HK-2 (cell line): ENCODE results near the gene S1PR3.

Experiments used
- DNase-seq: peaks from one replicate; pipeline ENCODE4 v3.0.0-alpha.2; 2018; ENCODE audit not compliant: unreplicated experiment

S1PR3 gene

GRCh38 chr9:89038382-89039103 lies 47.3 kb downstream of the S1PR3 start:
- no peak for DNase-seq

GRCh38 chr9:89039104-89039465 lies 47.8 kb downstream of the S1PR3 start:
- no peak for DNase-seq

DNA sequence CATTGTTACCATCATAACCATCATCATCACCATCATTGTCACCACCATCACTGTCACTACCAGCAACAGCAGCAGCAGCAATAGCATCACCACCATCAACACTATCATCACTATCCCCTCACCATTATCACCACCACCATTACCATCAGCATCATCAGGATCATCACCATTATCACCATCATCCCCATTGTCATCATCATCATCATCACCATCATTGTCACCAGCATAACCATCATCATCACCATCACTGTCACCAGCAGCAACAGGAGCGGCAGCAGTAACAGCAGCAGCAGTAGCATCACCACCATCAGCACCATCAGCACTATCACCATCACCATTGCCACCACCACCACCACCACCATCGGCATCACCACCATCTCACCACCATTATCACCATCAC lies 48.4 kb downstream of the S1PR3 start:
- no peak for DNase-seq

- DNase-seq = no peak
Measured at GRCh38 chr9:89042984-89043383, 51.7 kb downstream of the S1PR3 start.

- no peak for DNase-seq
Measured at GRCh38 chr9:89044104-89044503, 52.8 kb downstream of the S1PR3 start.

DNA sequence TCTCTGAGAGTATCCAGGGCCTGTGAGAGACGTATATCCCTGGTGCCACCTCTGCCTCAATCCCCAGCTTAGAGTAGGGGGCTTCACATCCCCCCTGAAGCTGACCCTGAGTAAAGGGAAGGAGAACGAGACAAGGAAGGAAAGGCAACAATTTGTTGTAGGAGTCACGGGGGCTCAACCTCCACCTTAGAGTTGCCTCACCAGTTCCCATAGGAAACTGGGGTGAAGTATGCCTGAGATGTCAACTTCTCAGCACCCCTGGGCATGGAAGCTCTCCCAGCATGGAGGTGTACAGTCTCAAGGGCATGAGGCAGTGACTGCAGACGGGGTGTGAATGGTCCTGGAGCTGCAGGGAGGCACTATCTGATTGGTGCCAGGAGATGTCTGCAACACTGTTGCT lies 53.6 kb downstream of the S1PR3 start:
- DNase-seq = no peak

GRCh38 chr9:89046832-89047231 lies 55.6 kb downstream of the S1PR3 start:
- no peak for DNase-seq

- no peak for DNase-seq
Measured at GRCh38 chr9:89047667-89048066, 56.4 kb downstream of the S1PR3 start.

- DNase-seq = no peak
Measured at GRCh38 chr9:89048616-89049015, 57.3 kb downstream of the S1PR3 start.

GRCh38 chr9:89049646-89050045 lies 58.4 kb downstream of the S1PR3 start:
- DNase-seq = no peak

GRCh38 chr9:89051421-89052025 lies 60.3 kb downstream of the S1PR3 start:
- no peak for DNase-seq

- no peak for DNase-seq
Measured at GRCh38 chr9:89052470-89053097, 61.3 kb downstream of the S1PR3 start.

GRCh38 chr9:89053301-89053700 lies 62.0 kb downstream of the S1PR3 start:
- DNase-seq = no peak
